ENCODE data around the gene SMCHD1.
"Not testable (repeated sequence)": the region's sequence is repeated elsewhere in the genome, so short reads cannot be mapped to it uniquely, and the experiment has no call there.

The SMCHD1 gene

GRCh38 chr18:2823966-2824365 lies 168.4 kb downstream of the SMCHD1 start:
- no peak for DNase-seq

DNA sequence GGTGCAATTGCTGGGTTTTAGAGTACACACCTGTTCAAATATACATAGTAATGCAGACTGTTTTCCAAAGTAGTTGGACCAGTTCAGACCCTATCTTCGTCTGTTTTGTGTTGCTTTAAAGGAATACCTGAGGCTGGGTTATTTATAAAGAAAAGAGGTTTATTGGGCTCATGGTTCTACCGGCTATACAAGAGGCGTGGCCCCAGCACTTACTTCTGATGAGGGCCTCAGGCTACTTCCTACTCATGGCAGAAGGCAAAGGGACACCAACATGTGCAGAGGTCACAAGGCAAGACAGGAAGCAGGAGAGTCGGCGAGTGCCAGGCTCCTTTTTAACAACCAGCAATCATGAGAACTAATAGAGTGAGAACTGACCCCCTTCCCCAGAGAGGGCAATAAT lies 169.3 kb downstream of the SMCHD1 start:
- no peak for DNase-seq

DNA sequence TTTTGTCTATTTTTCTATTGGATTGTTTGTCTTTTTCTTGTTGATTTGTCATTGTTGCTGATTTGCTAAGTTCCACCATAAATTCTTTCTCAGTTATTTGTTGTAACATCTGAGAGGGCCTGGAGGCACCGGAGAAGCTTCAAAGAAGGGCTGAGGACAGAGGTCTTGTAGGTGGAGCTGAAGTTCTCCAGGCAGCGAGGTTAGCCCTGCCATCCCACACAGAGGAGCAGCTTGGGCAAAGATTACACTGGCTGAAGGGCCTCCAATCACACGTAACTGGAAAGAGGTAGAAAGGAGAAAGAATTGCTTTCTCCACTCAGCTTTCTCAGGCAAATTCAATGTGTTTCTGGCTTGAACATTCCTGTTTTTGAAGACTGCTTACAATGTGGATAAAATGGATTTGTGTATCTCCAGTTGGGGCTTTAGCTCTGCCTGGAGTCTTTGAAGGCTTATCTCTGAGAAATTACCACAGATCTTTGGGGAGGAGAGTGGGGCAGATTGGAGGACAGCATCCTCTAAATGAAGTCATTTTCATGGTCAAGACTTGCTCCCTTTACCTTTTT lies 170.2 kb downstream of the SMCHD1 start:
- no peak for DNase-seq

- no peak for DNase-seq
These were observed 171.1 kb downstream of the SMCHD1 start for GRCh38 chr18:2826581-2826980.

GRCh38 chr18:2827061-2827460 lies 171.5 kb downstream of the SMCHD1 start:
- no peak for DNase-seq

DNA sequence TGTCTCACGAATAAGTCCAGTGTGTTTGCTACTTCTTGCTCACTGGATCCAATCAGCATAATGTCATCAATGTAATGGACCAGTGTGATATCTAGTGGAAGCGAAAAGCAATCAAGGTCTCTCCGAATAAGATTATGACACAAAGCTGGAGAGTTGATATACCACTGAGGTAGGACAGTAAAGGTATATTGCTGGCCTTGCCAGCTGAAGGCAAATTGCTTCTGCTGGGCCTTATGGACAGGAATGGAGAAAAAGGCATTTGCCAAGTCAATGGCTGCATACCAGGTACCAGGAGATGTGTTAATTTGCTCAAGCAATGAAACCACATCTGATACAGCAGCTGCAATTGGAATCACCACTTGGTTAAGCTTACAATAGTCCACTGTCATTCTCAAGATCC lies 180.6 kb downstream of the SMCHD1 start:
- DNase-seq = not testable (repeated sequence)

- not testable (repeated sequence) for DNase-seq
These were observed 181.8 kb downstream of the SMCHD1 start for GRCh38 chr18:2837290-2837689.

GRCh38 chr18:2839202-2839601 lies 183.7 kb downstream of the SMCHD1 start:
- no peak for DNase-seq

- no peak for DNase-seq
These were observed 185.0 kb downstream of the SMCHD1 start for GRCh38 chr18:2840521-2840920.

DNA sequence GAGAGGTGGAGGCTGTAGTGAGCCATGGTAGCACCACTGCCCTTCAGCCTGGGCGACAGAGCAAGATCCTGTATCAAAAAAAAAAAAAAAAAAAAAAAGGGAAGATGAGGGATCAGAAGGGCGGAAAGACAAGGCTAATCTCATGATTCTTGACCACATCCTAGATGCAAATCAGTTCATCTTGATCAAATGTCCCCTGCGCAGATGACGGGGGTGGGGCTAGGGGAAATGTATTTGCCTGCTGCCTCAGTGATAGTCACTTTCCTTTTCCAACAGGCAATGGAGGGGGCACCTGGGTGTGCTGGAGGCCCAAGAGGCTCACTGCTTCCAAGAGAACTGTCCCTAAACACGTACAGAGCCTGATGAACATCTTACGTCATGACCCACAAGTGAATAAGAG lies 187.6 kb downstream of the SMCHD1 start:
- DNase-seq = no peak

GRCh38 chr18:2845172-2845571 lies 189.6 kb downstream of the SMCHD1 start:
- no peak for DNase-seq

DNA sequence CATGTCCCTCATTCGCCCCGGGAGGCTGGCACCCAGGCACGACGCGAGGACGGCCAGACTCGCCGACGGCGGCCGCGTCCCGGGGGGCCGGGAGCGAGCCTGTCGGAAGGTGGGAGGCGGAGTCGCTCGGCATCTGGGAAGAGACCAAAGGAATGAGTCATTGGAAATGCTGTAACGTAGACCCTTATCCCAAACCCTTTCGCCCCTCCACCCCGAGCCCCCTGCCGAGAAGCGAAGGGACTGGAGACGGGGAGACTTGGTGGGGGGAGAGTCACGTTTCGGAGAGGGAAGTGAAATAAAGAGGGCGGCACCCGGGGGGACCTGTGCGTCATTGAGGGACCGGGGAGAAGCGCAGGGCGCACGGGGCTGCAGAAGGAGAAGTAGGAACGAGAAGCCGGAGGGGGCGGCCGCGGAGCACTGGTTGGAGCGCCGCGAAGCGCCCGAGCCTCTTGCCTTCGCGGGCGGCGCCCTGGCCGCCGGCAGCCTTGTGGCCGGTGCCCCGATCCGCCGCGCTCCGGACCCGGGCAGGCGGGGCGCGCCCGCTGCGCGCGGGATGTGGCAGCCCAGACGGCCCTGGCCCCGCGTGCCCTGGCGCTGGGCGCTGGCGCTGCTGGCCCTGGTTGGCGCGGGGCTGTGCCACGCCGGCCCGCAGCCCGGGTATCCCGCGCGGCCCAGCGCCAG lies 191.2 kb downstream of the SMCHD1 start, which contains the start of gene EMILIN2:
Gene EMILIN2, plus strand, starts transcription at position 371 of the 681 bp plus-strand sequence. Its CDS starts 183 bp downstream, at position 554.
- DNase-seq = no peak

GRCh38 chr18:2847317-2848246 lies 192.1 kb downstream of the SMCHD1 start:
- no peak for DNase-seq

- DNase-seq = no peak
These were observed 193.0 kb downstream of the SMCHD1 start for GRCh38 chr18:2848247-2849246.

- no peak for DNase-seq
These were observed 195.3 kb downstream of the SMCHD1 start for GRCh38 chr18:2850816-2851215.

GRCh38 chr18:2851771-2852170 lies 196.2 kb downstream of the SMCHD1 start:
- no peak for DNase-seq

DNA sequence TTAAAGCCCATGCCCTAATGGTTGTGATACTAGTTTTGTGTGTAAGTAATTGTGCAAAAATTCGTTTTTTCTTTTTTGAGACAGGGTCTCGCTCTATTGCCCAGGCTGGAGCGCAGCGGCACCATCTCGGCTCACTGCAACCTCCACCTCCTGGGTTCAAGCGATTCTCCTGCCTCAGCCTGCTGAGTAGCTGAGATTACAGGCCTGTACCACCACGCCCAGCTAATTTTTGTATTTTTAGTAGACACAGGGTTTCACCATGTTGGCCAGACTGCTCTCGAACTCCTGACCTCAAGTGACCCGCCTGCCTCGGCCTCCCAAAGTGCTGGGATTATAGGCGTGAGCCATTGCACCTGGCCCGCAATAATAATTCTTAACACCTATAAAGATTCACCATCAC lies 196.9 kb downstream of the SMCHD1 start:
- not testable (repeated sequence) for DNase-seq

DNA sequence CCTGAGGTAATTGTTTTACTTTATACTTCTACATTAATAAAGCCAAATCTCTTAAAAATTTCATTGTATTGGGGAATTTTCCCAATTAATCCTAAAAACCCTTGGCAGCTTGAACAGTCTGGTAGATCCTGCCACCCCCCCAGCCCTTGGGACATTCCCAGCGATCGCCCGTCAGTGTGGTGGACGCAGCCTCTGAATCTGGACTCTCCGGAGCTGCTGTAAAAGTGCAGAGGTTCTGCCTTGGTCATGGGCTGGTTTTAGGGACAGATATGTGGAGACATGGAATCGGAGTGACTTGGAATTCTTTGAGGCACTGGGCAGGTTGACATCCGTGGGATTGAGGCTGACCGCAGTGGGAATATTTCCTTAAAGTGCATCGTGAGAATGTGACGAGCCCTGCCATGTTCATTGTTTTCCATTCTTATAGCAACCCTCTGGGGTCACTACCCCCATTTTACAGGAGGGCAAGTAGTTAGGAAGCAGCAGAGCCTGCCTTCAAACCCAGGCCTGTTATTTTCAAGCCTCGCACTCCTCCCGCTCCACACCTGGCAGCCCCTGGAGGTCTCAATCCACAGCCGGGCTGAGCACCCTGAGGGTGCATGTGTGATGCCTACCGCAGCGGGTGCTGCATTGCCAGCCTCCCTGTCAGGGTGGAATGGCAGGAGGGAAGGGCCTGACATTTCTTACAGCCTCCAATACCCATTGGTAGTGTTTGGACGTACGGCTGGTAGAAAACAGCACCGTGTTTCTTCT lies 197.8 kb downstream of the SMCHD1 start:
- no peak for DNase-seq

GRCh38 chr18:2853926-2854664 lies 198.6 kb downstream of the SMCHD1 start:
- no peak for DNase-seq

Data from DMS 273 treated with DMSO at 0.1 percent for 48 hours (cell line).